HG03045 (cell line): ENCODE data around the gene RTN4RL1.
"Not testable (repeated sequence)": the region's sequence is repeated elsewhere in the genome, so short reads cannot be mapped to it uniquely, and the experiment has no call there.

ENCODE experiments used
- ATAC-seq: cut with Tn5 transposase; IDR thresholded peaks from one replicate; pipeline ENCODE4 v1.9.1; 2021; ENCODE audit warnings: mild to moderate bottlenecking, moderate library complexity; ENCODE audit not compliant: unreplicated experiment

RTN4RL1 gene

GRCh38 chr17:1899403-1900000, 125.6 kb downstream of the RTN4RL1 start:
- ATAC-seq: no peak

- no peak for ATAC-seq
These were observed 126.3 kb downstream of the RTN4RL1 start for GRCh38 chr17:1898872-1899271.

- ATAC-seq: no peak
These were observed 126.8 kb downstream of the RTN4RL1 start for GRCh38 chr17:1898332-1898731.

- no peak for ATAC-seq
These were observed 128.0 kb downstream of the RTN4RL1 start for GRCh38 chr17:1897105-1897656.

- ATAC-seq: peak; percentile 47
These were observed 128.7 kb downstream of the RTN4RL1 start for GRCh38 chr17:1896243-1897104.

GRCh38 chr17:1895479-1895878, 129.7 kb downstream of the RTN4RL1 start:
- not testable (repeated sequence) for ATAC-seq

- ATAC-seq: no peak
These were observed 130.3 kb downstream of the RTN4RL1 start for GRCh38 chr17:1894753-1895339.

GRCh38 chr17:1890758-1891450, 134.2 kb downstream of the RTN4RL1 start:
- ATAC-seq: no peak

GRCh38 chr17:1888741-1889140, 136.4 kb downstream of the RTN4RL1 start:
- ATAC-seq: no peak
